Loucy (cell line): ENCODE results near the gene TLR3.

Source experiments
- H2AFZ ChIP-seq: fragments of 200-600 bp; sonication (generic); 2 replicates; pipeline ENCODE4 v1.6.0; 2016; ENCODE audit warnings: antibody characterized with exemption, mild to moderate bottlenecking, low read length, moderate library complexity
- H3F3A ChIP-seq: fragments of 200-600 bp; 2 replicates; pipeline ENCODE4 v1.6.0; 2016; ENCODE audit warnings: antibody characterized with exemption, low read depth, mild to moderate bottlenecking
- H3K27me3 ChIP-seq: fragments of 200-600 bp; sonication (generic); 2 replicates; pipeline ENCODE4 v1.6.1; 2014; ENCODE audit warnings: low read length, mild to moderate bottlenecking; ENCODE audit not compliant: insufficient read depth, poor library complexity, severe bottlenecking
- H3K36me3 ChIP-seq: fragments of 200-600 bp; sonication (generic); 2 replicates; pipeline ENCODE4 v1.6.1; 2016; ENCODE audit warnings: low read length; ENCODE audit not compliant: insufficient read depth
- H3K4me1 ChIP-seq: fragments of 200-600 bp; sonication (generic); 2 replicates; pipeline ENCODE4 v1.5.1; 2014; ENCODE audit warnings: low read length, mild to moderate bottlenecking; ENCODE audit not compliant: insufficient read depth, poor library complexity, severe bottlenecking
- H3K4me2 ChIP-seq: fragments of 200-600 bp; sonication (generic); 2 replicates; pipeline ENCODE4 v1.6.0; 2014; ENCODE audit warnings: antibody characterized with exemption, low read length, low read depth, mild to moderate bottlenecking; ENCODE audit not compliant: poor library complexity, severe bottlenecking
- H3K4me3 ChIP-seq: fragments of 200-600 bp; sonication (generic); 2 replicates; pipeline ENCODE4 v1.5.1; 2014; ENCODE audit warnings: low read length, mild to moderate bottlenecking, mixed read lengths; ENCODE audit not compliant: poor library complexity, severe bottlenecking
- H3K79me2 ChIP-seq: fragments of 200-600 bp; sonication (generic); 2 replicates; pipeline ENCODE4 v1.6.1; 2014; ENCODE audit warnings: low read length; ENCODE audit not compliant: insufficient read depth
- H3K9ac ChIP-seq: fragments of 200-600 bp; sonication (generic); 2 replicates; pipeline ENCODE4 v1.6.0; 2014; ENCODE audit warnings: mild to moderate bottlenecking, low read depth, low read length, moderate library complexity; ENCODE audit not compliant: poor library complexity, severe bottlenecking
- H3K9me2 ChIP-seq: fragments of 200-600 bp; sonication (generic); replicated peaks from 2 replicates; pipeline ENCODE4 v1.6.1; 2016; ENCODE audit warnings: low read depth, low read length, mixed read lengths
- H3K9me3 ChIP-seq: fragments of 200-600 bp; sonication (generic); 2 replicates; pipeline ENCODE4 v1.6.1; 2014; ENCODE audit warnings: mild to moderate bottlenecking, antibody characterized with exemption, low read length, low read depth; ENCODE audit not compliant: insufficient read depth
- H4K20me1 ChIP-seq: fragments of 200-600 bp; sonication (generic); 2 replicates; pipeline ENCODE4 v1.6.0; 2014; ENCODE audit warnings: antibody characterized with exemption, low read length, mild to moderate bottlenecking; ENCODE audit not compliant: insufficient read depth, poor library complexity, severe bottlenecking
- EZH2phosphoT487 ChIP-seq: fragments of 200-600 bp; IDR thresholded peaks from 2 replicates; pipeline ENCODE4 v1.6.1; 2018; ENCODE audit warnings: antibody characterized with exemption, mild to moderate bottlenecking, moderate library complexity, borderline replicate concordance
- TF ChIP-seq, protein P1 (sequence below): fragments of 200-600 bp; sonication (generic); conservative IDR thresholded peaks from 2 replicates; pipeline ENCODE4 v1.5.1; 2014; ENCODE audit warnings: mild to moderate bottlenecking, antibody characterized with exemption, low read length

The TLR3 gene

DNA sequence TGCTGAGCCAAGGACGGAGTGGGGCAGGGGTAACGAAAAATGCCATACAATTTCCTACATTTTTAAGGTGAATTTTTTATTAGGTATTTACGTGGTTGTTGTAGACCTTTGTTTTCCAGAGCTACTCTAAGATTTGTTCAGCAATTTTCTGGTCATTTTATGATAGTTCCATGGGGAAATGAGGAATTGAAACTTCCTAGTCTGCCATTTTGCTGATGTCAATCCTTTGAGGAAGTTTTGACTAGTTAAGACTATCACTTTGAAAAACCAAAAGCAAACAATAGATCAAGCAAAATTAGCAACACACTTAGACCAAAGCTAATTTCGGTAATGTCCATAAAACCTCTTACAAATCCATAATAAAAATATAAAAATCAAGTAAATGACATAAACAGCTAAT is 7.0 kb upstream of the TLR3 start:
- Histone ChIP-seq H3F3A (no peaks in the 10 kb centered on the region), H3K4me2 (no peak overlapping the region), H3K9me3 (no peaks in the 10 kb centered on the region), H3K9ac (no peak overlapping the region), H3K79me2 (no peaks in the 10 kb centered on the region), H3K36me3 (no peaks in the 10 kb centered on the region), H4K20me1 (no peaks in the 10 kb centered on the region), H3K4me1 (peaks cover 19% of the 10 kb centered on the region), H3K4me3 (no peak overlapping the region), H3K27me3 (no peaks in the 10 kb centered on the region), H3K9me2 (no peaks in the 10 kb centered on the region), H2AFZ (no peak overlapping the region)
- TF ChIP-seq EZH2phosphoT487 = no peak
- TF ChIP-seq, protein P1, sequence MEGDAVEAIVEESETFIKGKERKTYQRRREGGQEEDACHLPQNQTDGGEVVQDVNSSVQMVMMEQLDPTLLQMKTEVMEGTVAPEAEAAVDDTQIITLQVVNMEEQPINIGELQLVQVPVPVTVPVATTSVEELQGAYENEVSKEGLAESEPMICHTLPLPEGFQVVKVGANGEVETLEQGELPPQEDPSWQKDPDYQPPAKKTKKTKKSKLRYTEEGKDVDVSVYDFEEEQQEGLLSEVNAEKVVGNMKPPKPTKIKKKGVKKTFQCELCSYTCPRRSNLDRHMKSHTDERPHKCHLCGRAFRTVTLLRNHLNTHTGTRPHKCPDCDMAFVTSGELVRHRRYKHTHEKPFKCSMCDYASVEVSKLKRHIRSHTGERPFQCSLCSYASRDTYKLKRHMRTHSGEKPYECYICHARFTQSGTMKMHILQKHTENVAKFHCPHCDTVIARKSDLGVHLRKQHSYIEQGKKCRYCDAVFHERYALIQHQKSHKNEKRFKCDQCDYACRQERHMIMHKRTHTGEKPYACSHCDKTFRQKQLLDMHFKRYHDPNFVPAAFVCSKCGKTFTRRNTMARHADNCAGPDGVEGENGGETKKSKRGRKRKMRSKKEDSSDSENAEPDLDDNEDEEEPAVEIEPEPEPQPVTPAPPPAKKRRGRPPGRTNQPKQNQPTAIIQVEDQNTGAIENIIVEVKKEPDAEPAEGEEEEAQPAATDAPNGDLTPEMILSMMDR = no peak

DNA sequence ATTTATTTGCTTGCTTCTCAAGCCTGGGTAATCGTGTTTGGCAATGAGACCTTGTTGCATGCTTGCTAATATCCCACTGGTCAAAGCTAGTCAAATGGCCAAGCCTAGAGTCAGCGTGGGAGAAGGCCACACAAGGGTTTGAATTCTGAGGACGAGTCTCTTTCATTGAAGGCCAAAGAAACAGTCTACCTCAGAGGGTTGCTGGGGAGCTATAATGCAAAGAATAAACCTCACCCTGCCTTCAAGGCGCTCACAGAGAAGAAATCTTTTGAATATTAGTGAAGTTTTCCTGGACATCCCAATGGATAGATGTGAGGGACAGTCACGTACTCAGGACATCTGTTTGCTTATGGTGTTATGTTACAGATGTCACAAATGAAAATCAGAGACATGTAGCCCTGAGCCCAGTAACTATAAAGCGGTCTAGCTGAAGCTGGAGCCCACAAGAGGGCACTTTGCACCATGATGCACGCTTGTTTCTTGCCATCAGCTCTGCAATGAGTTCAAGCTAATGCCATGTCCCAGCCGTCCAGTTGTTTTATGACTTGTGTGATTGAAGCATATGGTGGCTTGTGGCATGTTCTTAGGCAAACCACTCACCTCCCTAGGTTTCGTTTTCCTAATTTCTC is 1.1 kb upstream of the TLR3 start:
- peaks cover 8% of the 10 kb centered on the region for H3K4me1 ChIP-seq
- no peaks in the 10 kb centered on the region for H3F3A ChIP-seq
- peak overlapping the region; percentile 74 for H3K4me2 ChIP-seq
- no peak for TF ChIP-seq EZH2phosphoT487
- TF ChIP-seq, protein P1 = peak; percentile 71
- H3K79me2 ChIP-seq = no peaks in the 10 kb centered on the region
- H3K4me3 ChIP-seq = peak overlapping the region; percentile 74
- peak overlapping the region; percentile 41 for H3K9ac ChIP-seq
- no peaks in the 10 kb centered on the region for H3K36me3 ChIP-seq
- no peaks in the 10 kb centered on the region for H3K9me2 ChIP-seq
- H4K20me1 ChIP-seq = no peaks in the 10 kb centered on the region
- no peaks in the 10 kb centered on the region for H3K9me3 ChIP-seq
- H2AFZ ChIP-seq = peak overlapping the region; percentile 91; the same call in 1 of the 2 replicates
- no peaks in the 10 kb centered on the region for H3K27me3 ChIP-seq

DNA sequence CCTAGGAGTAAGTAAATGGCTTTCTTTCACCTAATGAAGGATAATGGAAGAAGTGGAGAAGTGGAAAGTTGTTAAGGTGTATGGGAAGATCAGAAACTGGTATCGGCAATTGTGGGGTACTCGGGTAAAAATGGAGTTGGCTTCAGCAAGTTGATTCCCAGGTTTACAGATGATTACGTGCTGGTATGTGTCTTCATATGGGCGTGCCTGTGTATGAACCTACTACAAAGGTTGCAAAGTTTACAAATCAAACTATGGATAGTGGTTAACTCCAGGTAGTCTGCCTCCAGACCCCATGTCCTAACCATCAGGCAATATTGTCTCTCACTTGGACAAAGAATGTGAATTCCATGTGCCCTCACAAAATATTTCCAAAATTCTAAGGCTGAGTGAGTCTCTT is 773 bp downstream of the TLR3 start:
- peaks cover 8% of the 10 kb centered on the region for H3K4me1 ChIP-seq
- peak overlapping the region; percentile 74 for H3K4me3 ChIP-seq
- H3K36me3 ChIP-seq = no peaks in the 10 kb centered on the region
- no peaks in the 10 kb centered on the region for H3F3A ChIP-seq
- peak overlapping the region; percentile 91; the same call in 1 of the 2 replicates for H2AFZ ChIP-seq
- H3K9me3 ChIP-seq = no peaks in the 10 kb centered on the region
- peak overlapping the region; percentile 74 for H3K4me2 ChIP-seq
- H3K79me2 ChIP-seq = no peaks in the 10 kb centered on the region
- no peaks in the 10 kb centered on the region for H4K20me1 ChIP-seq
- no peaks in the 10 kb centered on the region for H3K9me2 ChIP-seq
- H3K27me3 ChIP-seq = no peaks in the 10 kb centered on the region
- H3K9ac ChIP-seq = peak overlapping the region; percentile 41
- TF ChIP-seq EZH2phosphoT487 = no peak
- TF ChIP-seq, protein P1 = no peak
